Frontal cortex (tissue), 4 donors: ENCODE measurements around the gene TMEM150A. TPM values are rescaled to one million over a fixed set of nuclear protein-coding genes. Genes with fewer than 3 reads are reported as not detected.
"Not testable (repeated sequence)": the region's sequence is repeated elsewhere in the genome, so short reads cannot be mapped to it uniquely, and the experiment has no call there.

ENCODE experiments used
- DNase-seq, 2 donors: peaks; one replicate each; pipeline ENCODE4 v3.0.0; 2012; ENCODE audit warnings: low spot score in 2 of 2
- FAIRE-seq: peaks from 2 replicates; lab custom pipeline; 2012; peaks lifted over from hg19 to GRCh38; lab: Jason Lieb, UNC
- total RNA-seq: library from RNA; depleted of rRNA; stranded (reverse); fragments of >200 nt; gene quantifications from one replicate; pipeline ENCODE4 v1.2.3, GENCODE V29; 2014
- donor health status: control.
- donor health status: control.
- donor health status: control.

TMEM150A gene, protein sequence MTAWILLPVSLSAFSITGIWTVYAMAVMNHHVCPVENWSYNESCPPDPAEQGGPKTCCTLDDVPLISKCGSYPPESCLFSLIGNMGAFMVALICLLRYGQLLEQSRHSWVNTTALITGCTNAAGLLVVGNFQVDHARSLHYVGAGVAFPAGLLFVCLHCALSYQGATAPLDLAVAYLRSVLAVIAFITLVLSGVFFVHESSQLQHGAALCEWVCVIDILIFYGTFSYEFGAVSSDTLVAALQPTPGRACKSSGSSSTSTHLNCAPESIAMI
- total RNA-seq = 3.7 TPM

GRCh38 chr2:85602476-85603234 lies at the start of gene TMEM150A:
Gene TMEM150A, minus strand, starts transcription at chr2:85602698. Its CDS starts 750 bp downstream, at chr2:85601948.
- DNase-seq (peak; percentile 92 to 93), FAIRE-seq (no peak)

DNA sequence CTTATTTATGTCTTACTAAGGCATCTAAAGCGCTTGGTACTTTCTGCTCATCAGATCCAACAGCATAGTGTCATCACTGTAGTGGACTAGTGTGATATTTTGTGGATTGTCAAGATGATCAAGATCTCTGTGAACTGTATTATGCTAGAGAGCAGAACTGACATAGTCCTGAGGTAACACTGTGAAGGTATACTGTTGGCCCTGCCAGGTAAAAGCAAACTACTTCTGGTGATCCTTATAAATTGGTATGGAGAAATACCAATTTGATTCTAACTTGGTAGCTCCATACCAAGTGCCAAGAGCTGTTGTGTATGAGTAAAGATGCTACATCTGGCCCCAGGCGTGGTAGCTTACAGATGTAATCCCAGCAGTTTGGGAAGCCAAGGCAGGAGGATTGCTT lies 49.6 kb upstream of the TMEM150A start:
- no peak for FAIRE-seq
- DNase-seq = no peak

- FAIRE-seq = no peak
- no peak for DNase-seq
Observed at GRCh38 chr2:85651097-85651496, 48.6 kb upstream of the TMEM150A start.

DNA sequence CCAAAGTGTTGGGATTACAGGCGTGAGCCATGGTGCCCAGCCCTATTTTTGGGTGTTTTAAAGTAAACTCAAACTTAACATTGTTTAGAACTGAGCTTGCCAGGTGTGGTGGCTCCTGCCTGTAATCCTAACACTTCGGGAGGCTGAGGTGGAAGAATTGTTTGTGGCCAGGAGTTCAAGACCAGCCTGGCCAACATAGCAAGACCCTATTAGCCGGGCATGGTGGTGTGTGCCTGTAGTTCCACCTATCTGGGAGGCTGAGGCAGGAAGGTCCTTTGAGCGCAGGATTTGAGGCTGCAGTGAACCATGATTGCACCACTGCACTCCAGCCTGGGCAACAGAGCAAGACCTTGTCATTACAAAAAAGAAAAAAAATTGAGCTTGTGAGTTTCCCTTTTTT lies 48.0 kb upstream of the TMEM150A start:
- DNase-seq (no peak), FAIRE-seq (no peak)

DNA sequence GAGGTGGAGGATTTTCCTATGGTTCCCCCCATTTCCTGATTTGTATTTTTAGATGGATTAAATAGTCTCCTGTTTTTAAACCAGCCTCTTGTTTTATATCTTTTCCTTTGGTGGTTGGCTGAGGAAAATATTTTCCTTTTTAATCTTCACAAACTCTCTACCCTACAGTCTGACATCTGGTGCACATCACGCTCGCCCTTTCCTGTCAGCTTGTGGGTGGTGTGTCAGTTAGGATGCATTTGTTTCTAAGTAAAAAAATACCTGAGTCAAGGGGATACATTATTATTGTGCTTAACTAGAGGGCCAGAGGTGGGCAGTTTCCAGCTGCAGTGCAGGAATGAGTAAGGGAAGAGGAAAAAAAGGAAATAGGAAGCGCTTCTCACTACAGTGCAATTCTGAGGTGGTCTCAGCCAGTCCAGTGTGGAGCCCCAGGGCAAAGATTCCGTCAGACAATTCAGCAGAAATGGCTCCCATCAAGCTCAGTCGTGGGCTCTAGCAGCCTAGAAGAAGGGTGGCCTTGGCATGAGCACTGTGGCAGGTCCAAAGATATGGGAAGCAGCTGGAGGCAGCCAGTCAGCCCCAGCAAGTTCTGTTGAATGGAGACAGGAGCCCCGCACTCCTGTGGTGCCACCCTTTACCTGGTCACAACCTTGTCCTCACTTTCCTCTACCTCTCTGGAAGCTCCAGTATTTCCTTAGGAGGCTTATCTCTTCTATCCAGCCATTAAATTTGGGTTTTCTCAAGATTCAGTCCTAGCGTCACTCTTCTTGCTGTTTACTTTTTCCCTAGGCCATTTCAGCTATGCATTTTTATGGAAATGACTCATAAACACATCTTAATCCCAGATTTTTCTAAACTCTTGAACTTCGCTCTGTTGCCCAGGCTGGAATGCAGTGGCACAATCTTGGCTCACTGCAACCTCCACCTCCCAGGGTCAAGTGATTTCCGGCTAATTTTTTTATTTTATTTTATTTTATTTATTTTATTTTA lies 47.0 kb upstream of the TMEM150A start:
- no peak for FAIRE-seq

DNA sequence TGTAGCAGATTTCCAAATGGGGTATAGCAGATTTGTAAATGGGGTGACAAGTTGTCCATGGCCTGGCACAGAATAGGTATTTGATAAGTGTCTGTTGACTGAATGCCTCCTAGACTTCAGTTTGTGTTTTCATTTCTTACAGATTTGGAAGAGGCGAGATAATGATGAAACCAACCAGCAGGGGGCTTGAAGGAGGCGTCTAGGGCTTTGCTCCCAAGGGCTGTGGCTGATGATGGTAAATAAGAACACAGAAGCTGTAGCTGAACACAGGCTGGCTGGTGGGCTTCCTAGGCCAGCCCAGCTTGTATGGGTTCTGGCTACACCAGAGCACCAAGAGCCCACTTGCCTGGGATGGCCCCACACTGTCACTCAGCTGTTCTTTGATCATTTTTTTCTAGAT lies 46.1 kb upstream of the TMEM150A start:
- no peak for DNase-seq
- no peak for FAIRE-seq

More for the DNA sequence above, 47.0 kb upstream of the TMEM150A start:
- DNase-seq = no peak

DNA sequence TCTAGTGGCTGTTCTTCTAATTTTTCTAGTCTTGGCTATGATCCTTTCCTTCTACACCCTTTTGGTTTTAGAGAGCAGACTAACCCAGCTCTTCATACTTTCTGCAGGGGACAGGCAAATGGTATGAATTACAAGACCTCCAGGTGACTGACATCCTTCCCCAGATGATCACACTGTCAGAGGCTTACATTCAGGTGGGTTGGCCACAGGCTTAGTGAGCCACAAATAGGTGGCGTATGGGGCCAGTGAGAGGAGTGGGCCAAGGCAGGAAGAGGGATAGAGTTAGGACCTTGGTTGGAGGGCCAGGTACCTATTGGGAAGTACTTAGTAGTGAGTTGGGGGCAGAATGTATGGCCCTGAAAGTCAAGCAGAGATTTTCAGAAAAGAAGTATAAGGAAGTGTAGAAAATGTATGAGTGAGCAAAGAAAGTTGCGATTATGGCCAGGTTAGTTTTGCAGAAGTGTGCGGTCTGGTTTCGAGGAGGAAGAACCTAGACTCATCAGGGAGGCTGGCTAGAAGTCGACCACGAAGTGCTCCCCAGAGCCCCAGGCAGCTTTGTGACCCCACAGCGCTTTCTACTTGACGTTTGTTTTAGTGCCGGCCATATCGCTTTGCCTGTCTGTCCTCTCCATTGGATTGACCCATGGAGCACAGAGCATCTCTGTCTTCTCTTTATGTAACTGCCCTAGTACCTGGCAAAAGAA lies 45.5 kb upstream of the TMEM150A start:
- DNase-seq (no peak), FAIRE-seq (no peak)

DNA sequence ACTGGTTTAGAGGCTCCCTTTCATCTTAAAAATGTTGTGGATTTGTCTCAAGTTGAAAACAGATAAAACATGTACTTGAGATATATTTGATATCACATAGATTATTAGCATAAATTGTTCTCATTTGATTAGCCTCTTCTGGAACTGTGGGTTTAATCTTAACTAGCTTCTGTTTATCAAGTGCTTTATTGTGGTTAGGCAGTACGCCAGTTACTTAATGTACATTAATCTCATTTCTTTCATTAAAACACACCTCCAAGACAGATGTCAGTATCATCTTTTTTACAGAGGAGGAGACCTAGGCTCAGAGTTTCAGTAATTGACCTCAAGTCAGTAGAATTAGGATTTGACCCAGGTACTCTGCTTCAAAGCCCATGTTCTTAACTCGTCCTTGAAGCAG lies 43.7 kb upstream of the TMEM150A start:
- FAIRE-seq (no peak), DNase-seq (no peak)

DNA sequence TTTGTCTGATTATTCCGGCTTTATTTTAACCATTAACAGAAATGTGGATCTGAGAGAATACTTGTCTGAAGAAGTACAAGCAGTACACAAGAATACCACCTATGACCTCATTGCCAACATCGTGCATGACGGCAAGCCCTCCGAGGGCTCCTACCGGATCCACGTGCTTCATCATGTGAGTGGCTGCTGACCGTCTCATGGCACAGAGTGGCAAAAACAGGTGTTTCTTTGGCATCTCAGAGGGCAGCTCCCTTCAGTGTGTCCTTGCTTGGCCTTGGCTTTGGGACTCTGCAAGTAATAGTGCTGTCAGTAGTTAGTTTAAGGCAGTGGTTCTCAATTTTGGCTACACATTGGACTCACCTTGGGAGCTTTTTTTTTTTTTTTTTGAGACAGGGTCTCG lies 42.4 kb upstream of the TMEM150A start:
- DNase-seq = no peak
- no peak for FAIRE-seq

- no peak for FAIRE-seq
- DNase-seq = no peak
Observed at GRCh38 chr2:85642725-85643124, 40.2 kb upstream of the TMEM150A start.

- DNase-seq = no peak
- no peak for FAIRE-seq
Observed at GRCh38 chr2:85635636-85636035, 33.1 kb upstream of the TMEM150A start.

DNA sequence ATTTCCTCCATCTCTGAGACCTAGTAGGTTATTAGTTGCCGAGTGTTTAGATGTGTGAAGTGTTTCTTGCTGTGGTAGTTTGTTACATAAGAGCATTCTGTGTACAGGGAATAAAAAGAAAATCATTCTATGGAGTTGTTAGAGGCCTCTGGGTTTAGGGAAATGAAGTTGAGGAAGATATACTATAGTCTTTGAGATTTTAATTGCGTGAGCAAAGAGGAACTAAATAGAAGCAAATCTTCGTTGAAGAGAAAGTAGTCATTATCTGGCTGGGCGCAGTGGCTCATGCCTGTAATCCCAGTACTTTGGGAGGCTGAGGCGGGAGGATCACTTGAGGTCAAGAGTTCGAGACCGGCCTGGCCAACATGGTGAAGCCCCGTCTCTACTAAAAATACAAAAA lies 32.5 kb upstream of the TMEM150A start:
- FAIRE-seq = no peak
- no peak for DNase-seq

- FAIRE-seq = no peak
Observed at GRCh38 chr2:85631316-85631715, 28.8 kb upstream of the TMEM150A start.

GRCh38 chr2:85628658-85629057 lies 26.2 kb upstream of the TMEM150A start:
- no peak for DNase-seq
- no peak for FAIRE-seq

More at GRCh38 chr2:85631316-85631715, 28.8 kb upstream of the TMEM150A start:
- no peak for DNase-seq

- FAIRE-seq (no peak), DNase-seq (no peak)
Observed at GRCh38 chr2:85623991-85624390, 21.5 kb upstream of the TMEM150A start.

DNA sequence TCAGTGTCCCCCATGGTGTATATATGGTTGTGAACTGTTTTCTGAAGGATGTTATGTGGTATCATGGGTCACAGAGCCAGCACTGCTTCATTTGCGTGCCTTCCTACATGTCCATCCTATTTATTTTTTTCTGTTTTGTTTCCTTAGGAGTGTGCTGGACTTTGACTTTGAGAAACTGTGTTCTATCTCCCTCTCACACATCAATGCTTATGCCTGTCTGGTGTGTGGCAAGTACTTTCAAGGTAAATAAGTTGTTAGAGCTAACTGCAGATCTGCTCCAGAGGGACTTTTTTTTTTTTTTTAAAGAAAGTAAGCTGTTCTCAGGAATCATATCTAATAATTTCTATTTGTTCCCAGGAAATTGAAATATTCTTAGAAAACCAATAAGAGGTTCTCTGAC lies 18.8 kb upstream of the TMEM150A start:
- FAIRE-seq = no peak
- DNase-seq = no peak

- DNase-seq (no peak), FAIRE-seq (no peak)
Observed at GRCh38 chr2:85619617-85620016, 17.1 kb upstream of the TMEM150A start.

DNA sequence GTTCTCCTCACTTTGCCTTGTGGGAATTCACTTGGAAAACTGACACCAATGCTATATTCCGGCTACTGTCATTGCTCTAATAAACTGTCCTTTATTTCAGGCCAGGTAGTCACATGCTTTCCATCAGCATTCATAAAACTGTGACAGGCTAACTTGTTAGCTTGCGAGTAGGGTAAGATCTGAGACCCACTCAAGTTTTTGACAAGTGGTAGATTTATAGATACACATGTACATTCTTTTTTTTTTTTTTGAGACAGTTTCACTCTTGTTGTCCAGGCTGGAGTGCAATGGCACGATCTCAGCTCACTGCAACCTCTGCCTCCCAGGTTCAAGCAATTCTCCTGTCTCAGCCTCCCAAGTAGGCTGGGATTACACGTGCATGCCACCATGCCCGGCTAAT lies 15.2 kb upstream of the TMEM150A start:
- not testable (repeated sequence) for FAIRE-seq, DNase-seq

- FAIRE-seq (no peak), DNase-seq (no peak)
Observed at GRCh38 chr2:85615413-85615728, 12.9 kb upstream of the TMEM150A start.

- not testable (repeated sequence) for DNase-seq, FAIRE-seq
Observed at GRCh38 chr2:85614757-85615156, 12.3 kb upstream of the TMEM150A start.
